Bronchial epithelial cell (primary cell): ENCODE data around the gene MAP3K5. TPM values are rescaled to one million over a fixed set of nuclear protein-coding genes. Genes with fewer than 3 reads are reported as not detected.

Source experiments
- DNase-seq: peaks from one replicate; pipeline ENCODE4 v3.0.0-alpha.2; 2010; ENCODE audit warnings: low read depth
- FAIRE-seq: peaks from 2 replicates; lab custom pipeline; 2011; peaks lifted over from hg19 to GRCh38; lab: Jason Lieb, UNC
- H3K27me3 ChIP-seq: 2 replicates; pipeline ENCODE4 v1.5.1; 2011; ENCODE audit warnings: low read length; ENCODE audit not compliant: control insufficient read depth, insufficient read depth
- H3K36me3 ChIP-seq: 2 replicates; pipeline ENCODE4 v1.5.1; 2011; ENCODE audit warnings: low read length; ENCODE audit not compliant: control insufficient read depth, insufficient read depth
- H3K4me3 ChIP-seq: 2 replicates; pipeline ENCODE4 v1.5.1; 2011; ENCODE audit warnings: mild to moderate bottlenecking, low read depth, low read length, control low read depth
- CTCF ChIP-seq: IDR thresholded peaks from 2 replicates; pipeline ENCODE4 v1.5.1; 2011; ENCODE audit warnings: mild to moderate bottlenecking, moderate library complexity, low read length, control low read depth, inconsistent platforms; ENCODE audit not compliant: insufficient read depth, severe bottlenecking
- total RNA-seq: library from RNA; depleted of rRNA; stranded (reverse); fragments of >200 nt; gene quantifications from 2 replicates; pipeline ENCODE4 v1.2.1, GENCODE V29; 2014

MAP3K5 gene
- total RNA-seq, 1 donor from 2014 or later, result 8.2 TPM

DNA sequence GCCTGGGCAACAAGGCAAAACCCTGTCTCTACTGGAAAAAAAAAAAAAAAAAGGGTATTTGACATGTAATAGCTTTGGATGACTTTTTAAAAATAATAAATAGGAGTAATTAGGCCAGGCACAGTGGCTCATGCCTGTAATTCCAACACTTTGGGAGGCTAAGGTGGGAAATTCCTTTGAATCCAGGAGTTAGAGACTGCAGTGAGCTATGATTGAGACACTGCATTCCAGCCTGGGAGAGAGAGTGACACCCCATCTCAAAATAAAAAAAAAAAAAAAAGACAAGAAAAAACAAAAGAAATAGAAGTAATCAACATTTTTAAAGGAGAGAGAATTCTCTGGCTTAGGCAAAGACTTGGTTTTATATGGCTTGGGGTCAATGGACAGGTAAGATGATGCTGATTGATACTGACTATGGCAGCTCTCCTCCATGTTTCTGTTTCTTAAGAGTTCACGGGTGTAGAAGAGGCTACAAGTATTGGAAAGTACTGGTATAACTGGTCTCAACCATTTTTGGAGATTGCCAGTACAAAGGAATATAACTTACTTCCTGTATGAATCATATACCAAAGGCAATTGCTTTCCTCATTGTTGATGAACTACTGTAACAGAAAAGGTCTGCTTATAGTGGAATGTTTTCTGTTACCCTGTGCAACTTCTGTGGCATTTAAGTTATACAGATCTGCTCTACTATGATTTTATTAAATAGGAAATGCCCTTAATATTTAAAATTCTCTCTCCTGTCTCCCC lies 10.1 kb downstream of the MAP3K5 start:
- no peak for FAIRE-seq
- Histone ChIP-seq H3K4me3 (no peak overlapping the region), H3K36me3 (no peaks in the 10 kb centered on the region), H3K27me3 (no peaks in the 10 kb centered on the region)
- DNase-seq, result peak; percentile 85
- no peak for TF ChIP-seq CTCF

DNA sequence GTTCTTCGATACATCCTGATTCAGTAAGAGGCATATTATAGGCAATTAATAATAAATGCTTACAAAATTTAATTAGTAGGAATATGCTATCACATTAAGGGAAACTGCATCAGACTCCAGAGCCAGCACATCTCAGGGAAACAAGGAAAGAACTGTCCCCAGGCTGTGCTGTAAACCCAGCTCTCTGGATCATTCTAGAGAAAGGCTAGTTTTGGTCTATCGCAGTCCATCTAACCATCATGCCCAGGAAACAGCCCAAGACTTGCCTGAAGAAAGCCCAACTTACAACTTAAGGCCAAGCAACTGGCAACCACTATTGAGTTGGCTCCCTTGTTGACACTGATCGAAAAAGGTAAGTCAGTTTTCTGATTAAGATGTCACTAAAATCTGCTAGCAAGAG lies 11.3 kb downstream of the MAP3K5 start:
- no peak for DNase-seq
- Histone ChIP-seq H3K36me3 (no peaks in the 10 kb centered on the region), H3K27me3 (no peaks in the 10 kb centered on the region), H3K4me3 (no peak overlapping the region)
- FAIRE-seq, result no peak
- TF ChIP-seq CTCF, result no peak

GRCh38 chr6:136779682-136780081 lies 12.6 kb downstream of the MAP3K5 start:
- TF ChIP-seq CTCF, result no peak
- no peaks in the 10 kb centered on the region for H3K36me3 ChIP-seq
- no peak for FAIRE-seq
- no peak for DNase-seq
- H3K27me3 ChIP-seq, result no peaks in the 10 kb centered on the region
- H3K4me3 ChIP-seq, result no peak overlapping the region

- no peaks in the 10 kb centered on the region for H3K36me3 ChIP-seq
- DNase-seq, result no peak
- H3K4me3 ChIP-seq, result no peak overlapping the region
- H3K27me3 ChIP-seq, result no peaks in the 10 kb centered on the region
- TF ChIP-seq CTCF, result no peak
- FAIRE-seq, result no peak
Observed at GRCh38 chr6:136777651-136778050, 14.6 kb downstream of the MAP3K5 start.

DNA sequence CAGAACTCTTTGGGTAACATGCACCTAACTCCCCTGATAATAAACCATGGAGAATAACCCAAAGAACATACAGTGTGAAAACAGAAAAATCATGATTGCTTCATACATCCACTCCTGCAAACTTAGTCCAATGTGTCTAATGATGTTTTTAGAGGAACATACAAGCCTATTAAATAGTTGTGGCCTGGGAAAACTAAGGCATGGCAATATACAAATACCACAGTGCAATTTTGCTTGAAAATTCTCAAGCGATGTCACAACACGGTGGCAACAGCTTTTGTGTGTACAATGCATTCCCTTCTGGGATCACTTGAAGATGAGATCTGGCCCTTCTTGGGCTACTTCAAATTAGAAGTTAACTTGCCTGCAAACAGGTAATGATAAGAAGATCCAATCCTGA lies 16.7 kb downstream of the MAP3K5 start:
- no peaks in the 10 kb centered on the region for H3K36me3 ChIP-seq
- H3K27me3 ChIP-seq, result no peaks in the 10 kb centered on the region
- no peak overlapping the region for H3K4me3 ChIP-seq
- DNase-seq (no peak), FAIRE-seq (no peak)
- no peak for TF ChIP-seq CTCF

DNA sequence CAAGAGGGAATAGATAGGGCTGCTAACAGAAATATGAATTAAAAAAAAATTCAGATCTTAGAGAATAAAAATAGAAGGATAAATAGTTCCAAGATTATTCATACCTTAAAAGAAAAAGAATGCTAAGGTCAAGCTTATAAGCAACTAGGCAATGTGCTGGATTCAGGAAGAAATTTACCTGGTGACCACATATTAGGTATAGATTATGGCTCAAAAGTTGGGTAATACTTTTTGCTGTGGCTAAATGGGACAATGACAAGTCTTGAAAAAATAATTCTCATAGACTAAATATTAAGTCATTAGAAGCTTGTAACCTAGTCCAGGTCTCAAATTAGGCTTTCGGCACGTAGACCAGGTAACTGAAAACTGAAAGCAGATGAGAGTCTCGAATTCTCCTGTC lies 17.2 kb downstream of the MAP3K5 start:
- Histone ChIP-seq H3K4me3 (no peak overlapping the region), H3K36me3 (no peaks in the 10 kb centered on the region), H3K27me3 (no peaks in the 10 kb centered on the region)
- no peak for TF ChIP-seq CTCF
- no peak for DNase-seq
- FAIRE-seq, result no peak
